Measurements from ENCODE around the gene PTPRK.

Gene PTPRK

GRCh38 chr6:128280066-128280465 is 240.3 kb downstream of the PTPRK start:
- no peak for DNase-seq

GRCh38 chr6:128278836-128279235 is 241.6 kb downstream of the PTPRK start:
- no peak for DNase-seq

- no peak for DNase-seq
These were observed 243.0 kb downstream of the PTPRK start for GRCh38 chr6:128277379-128277778.

- no peak for DNase-seq
These were observed 244.1 kb downstream of the PTPRK start for GRCh38 chr6:128276311-128276710.

GRCh38 chr6:128275681-128276080 is 244.7 kb downstream of the PTPRK start:
- DNase-seq: no peak

- no peak for DNase-seq
These were observed 245.4 kb downstream of the PTPRK start for GRCh38 chr6:128275030-128275429.

GRCh38 chr6:128271527-128271926 is 248.9 kb downstream of the PTPRK start:
- no peak for DNase-seq

- no peak for DNase-seq
These were observed 249.4 kb downstream of the PTPRK start for GRCh38 chr6:128271011-128271410.

GRCh38 chr6:128266946-128267345 is 253.5 kb downstream of the PTPRK start:
- DNase-seq: no peak

- no peak for DNase-seq
These were observed 254.7 kb downstream of the PTPRK start for GRCh38 chr6:128265706-128266105.

GRCh38 chr6:128259730-128260685 is 260.4 kb downstream of the PTPRK start:
- no peak for DNase-seq

- DNase-seq: no peak
These were observed 261.2 kb downstream of the PTPRK start for GRCh38 chr6:128259029-128259724.

- DNase-seq: no peak
These were observed 264.3 kb downstream of the PTPRK start for GRCh38 chr6:128256095-128256494.

- DNase-seq: no peak
These were observed 267.8 kb downstream of the PTPRK start for GRCh38 chr6:128252341-128253176.

- DNase-seq: no peak
These were observed 268.7 kb downstream of the PTPRK start for GRCh38 chr6:128251445-128252340.

GRCh38 chr6:128250370-128251070 is 269.9 kb downstream of the PTPRK start:
- DNase-seq: no peak

- no peak for DNase-seq
These were observed 271.0 kb downstream of the PTPRK start for GRCh38 chr6:128249429-128249828.

GRCh38 chr6:128246472-128247260 is 273.7 kb downstream of the PTPRK start:
- DNase-seq: no peak

GRCh38 chr6:128244751-128245405 is 275.5 kb downstream of the PTPRK start:
- no peak for DNase-seq

Measured in stimulated activated CD4-positive, alpha-beta T cell treated with anti-CD3 and anti-CD28 coated beads, Interleukin-4, amount 100 ng/mL, for 24 hours (primary cell).